Panc1 (cell line): Measurements from ENCODE around the gene ATP11A. TPM values are rescaled to one million over a fixed set of nuclear protein-coding genes. Genes with fewer than 3 reads are reported as not detected.

Source experiments
- ATAC-seq: fragments of 200-7000 bp; cut with Tn5 transposase; 2 replicates; pipeline ENCODE4 v1.9.1; 2020; ENCODE audit warnings: mild to moderate bottlenecking, moderate library complexity
- BruUV-seq: library from RNA; stranded (reverse); fragments of 400-500 nt; replicated peaks from 2 replicates; lab custom pipeline; 2021; lab: Mats Ljungman, UMichigan
- CTCF ChIA-PET: fragments of 300-600 bp; sonication (Branson Sonifier 250); formaldehyde crosslinking; loops from one replicate; lab custom pipeline; 2022; ENCODE audit warnings: antibody characterized with exemption; lab: Charles Lee
- POLR2A ChIA-PET: fragments of 300-600 bp; sonication (Branson Sonifier 250); formaldehyde crosslinking; loops from one replicate; lab custom pipeline; 2022; ENCODE audit warnings: antibody characterized with exemption; lab: Charles Lee
- DNase-seq: peaks from one replicate; pipeline ENCODE4 v3.0.0-alpha.2; 2010; ENCODE audit warnings: low read depth, low spot score
- H3K27ac ChIP-seq: 2 replicates; pipeline ENCODE4 v1.5.1; 2011; ENCODE audit warnings: mild to moderate bottlenecking, low read length, inconsistent platforms
- H3K27me3 ChIP-seq: fragments of 200-500 bp; sonication (Bioruptor generic); 2 replicates; pipeline ENCODE4 v1.6.0; 2014; ENCODE audit warnings: low read length, inconsistent platforms; ENCODE audit not compliant: control insufficient read depth, insufficient read depth
- H3K36me3 ChIP-seq: fragments of 200-500 bp; sonication (Bioruptor generic); 2 replicates; pipeline ENCODE4 v1.5.1; 2014; ENCODE audit warnings: inconsistent platforms, mild to moderate bottlenecking, low read length, moderate library complexity; ENCODE audit not compliant: control insufficient read depth, insufficient read depth
- H3K4me1 ChIP-seq: 2 replicates; pipeline ENCODE4 v1.5.1; 2011; ENCODE audit warnings: inconsistent platforms, mild to moderate bottlenecking, low read length, moderate library complexity; ENCODE audit not compliant: control insufficient read depth, insufficient read depth
- H3K4me3 ChIP-seq, 2 experiments: 2 replicates each; pipeline ENCODE4 v1.5.1; 2011 to 2012; ENCODE audit warnings: low read depth in 2 of 2, low read length in 2 of 2, mild to moderate bottlenecking in 2 of 2, inconsistent platforms in 1 of 2, moderate library complexity in 1 of 2
- H3K9me3 ChIP-seq: fragments of 200-500 bp; sonication (Bioruptor generic); 2 replicates; pipeline ENCODE4 v1.5.1; 2014; ENCODE audit warnings: low read depth, mild to moderate bottlenecking, inconsistent platforms, low read length, moderate library complexity; ENCODE audit not compliant: control insufficient read depth, insufficient read depth
- POLR2AphosphoS5 ChIP-seq: IDR thresholded peaks from 2 replicates; pipeline ENCODE4 v1.6.1; 2012; ENCODE audit warnings: mild to moderate bottlenecking, low read depth, low read length, moderate library complexity
- REST ChIP-seq, 2 experiments: IDR thresholded peaks; 2 replicates each; pipeline ENCODE4 v1.6.1; 2011 to 2012; ENCODE audit warnings: low read depth in 2 of 2, control low read depth in 1 of 2, low read length in 1 of 2, mild to moderate bottlenecking in 1 of 2, moderate library complexity in 1 of 2; ENCODE audit not compliant: insufficient read depth in 1 of 2
- SIN3A ChIP-seq: IDR thresholded peaks from 2 replicates; pipeline ENCODE4 v1.6.1; 2012; ENCODE audit warnings: low read depth, mild to moderate bottlenecking, low read length, moderate library complexity, borderline replicate concordance; ENCODE audit not compliant: insufficient read depth
- TCF7L2 ChIP-seq: IDR thresholded peaks from 2 replicates; pipeline ENCODE4 v1.6.1; 2011; ENCODE audit warnings: mild to moderate bottlenecking, low read depth, low read length, inconsistent platforms
- in situ Hi-C: cut with HindIII; loops from 2 replicates; pipeline ENCODE4 v1.10.0; 2016; ENCODE audit warnings: low sequenced_read_pairs, low pct_unique_long_range_greater_than_20kb
- intact Hi-C: fragments of 100-400 bp; cut with micrococcal nuclease; formaldehyde crosslinking; loops from one replicate; pipeline ENCODE4 v1.10.0; 2022; ENCODE audit not compliant: unreplicated experiment
- total RNA-seq: library from RNA; stranded (reverse); gene quantifications from one replicate; pipeline ENCODE4 v1.2.1, GENCODE V29; 2021; ENCODE audit not compliant: unreplicated experiment
- TF ChIP-seq, protein P1 (sequence below): fragments of 450-650 bp; IDR thresholded peaks from 2 replicates; pipeline ENCODE4 v1.5.1; 2017; ENCODE audit warnings: mild to moderate bottlenecking

ATP11A gene
- total RNA-seq, 1 experiment from 2014 or later: 85.8 TPM

DNA sequence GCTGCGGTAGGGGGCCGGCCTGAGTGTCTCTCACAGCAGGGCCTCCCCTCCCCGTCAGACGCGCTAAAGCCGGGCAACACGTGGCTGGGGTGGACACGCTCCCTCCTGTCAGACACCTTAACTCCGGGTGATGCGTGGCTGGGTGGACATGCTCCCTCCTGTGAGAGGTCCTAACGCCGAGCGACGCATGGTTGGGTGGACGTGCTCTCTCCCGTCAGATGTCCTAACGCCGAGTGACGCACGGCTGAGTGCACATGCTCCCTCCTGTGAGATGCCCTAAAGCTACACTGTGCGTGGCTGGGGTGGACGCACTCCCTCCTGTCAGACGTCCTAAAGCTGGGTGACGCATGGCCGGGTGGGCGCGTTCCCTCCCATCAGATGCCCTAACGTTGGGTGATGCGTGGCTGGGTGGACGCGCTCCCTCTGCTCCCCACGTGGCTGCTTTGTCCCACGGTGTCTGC lies 153.1 kb downstream of the ATP11A start:
- TF ChIP-seq SIN3A (no peak), TCF7L2 (no peak), POLR2AphosphoS5 (no peak), REST (IDR thresholded peaks at IDR 0.05; ENCODE audit: insufficient read depth in 1 of 2, low read depth in 2 of 2, low read length in 1 of 2) (no peak)
- TF ChIP-seq, protein P1, sequence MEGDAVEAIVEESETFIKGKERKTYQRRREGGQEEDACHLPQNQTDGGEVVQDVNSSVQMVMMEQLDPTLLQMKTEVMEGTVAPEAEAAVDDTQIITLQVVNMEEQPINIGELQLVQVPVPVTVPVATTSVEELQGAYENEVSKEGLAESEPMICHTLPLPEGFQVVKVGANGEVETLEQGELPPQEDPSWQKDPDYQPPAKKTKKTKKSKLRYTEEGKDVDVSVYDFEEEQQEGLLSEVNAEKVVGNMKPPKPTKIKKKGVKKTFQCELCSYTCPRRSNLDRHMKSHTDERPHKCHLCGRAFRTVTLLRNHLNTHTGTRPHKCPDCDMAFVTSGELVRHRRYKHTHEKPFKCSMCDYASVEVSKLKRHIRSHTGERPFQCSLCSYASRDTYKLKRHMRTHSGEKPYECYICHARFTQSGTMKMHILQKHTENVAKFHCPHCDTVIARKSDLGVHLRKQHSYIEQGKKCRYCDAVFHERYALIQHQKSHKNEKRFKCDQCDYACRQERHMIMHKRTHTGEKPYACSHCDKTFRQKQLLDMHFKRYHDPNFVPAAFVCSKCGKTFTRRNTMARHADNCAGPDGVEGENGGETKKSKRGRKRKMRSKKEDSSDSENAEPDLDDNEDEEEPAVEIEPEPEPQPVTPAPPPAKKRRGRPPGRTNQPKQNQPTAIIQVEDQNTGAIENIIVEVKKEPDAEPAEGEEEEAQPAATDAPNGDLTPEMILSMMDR: no peak
- Histone ChIP-seq H3K4me1 (no peaks in the 10 kb centered on the region), H3K36me3 (no peaks in the 10 kb centered on the region), H3K27me3 (no peaks in the 10 kb centered on the region), H3K4me3 (no peak overlapping the region), H3K27ac (no peak overlapping the region), H3K9me3 (no peaks in the 10 kb centered on the region)
- no peak for ATAC-seq
- intact Hi-C loops: no loop called here
- ChIA-PET POLR2A (no interaction called here), CTCF (no interaction called here)
- BruUV-seq: no TSS peak
- DNase-seq: no peak
- in situ Hi-C loops: no loop called here

DNA sequence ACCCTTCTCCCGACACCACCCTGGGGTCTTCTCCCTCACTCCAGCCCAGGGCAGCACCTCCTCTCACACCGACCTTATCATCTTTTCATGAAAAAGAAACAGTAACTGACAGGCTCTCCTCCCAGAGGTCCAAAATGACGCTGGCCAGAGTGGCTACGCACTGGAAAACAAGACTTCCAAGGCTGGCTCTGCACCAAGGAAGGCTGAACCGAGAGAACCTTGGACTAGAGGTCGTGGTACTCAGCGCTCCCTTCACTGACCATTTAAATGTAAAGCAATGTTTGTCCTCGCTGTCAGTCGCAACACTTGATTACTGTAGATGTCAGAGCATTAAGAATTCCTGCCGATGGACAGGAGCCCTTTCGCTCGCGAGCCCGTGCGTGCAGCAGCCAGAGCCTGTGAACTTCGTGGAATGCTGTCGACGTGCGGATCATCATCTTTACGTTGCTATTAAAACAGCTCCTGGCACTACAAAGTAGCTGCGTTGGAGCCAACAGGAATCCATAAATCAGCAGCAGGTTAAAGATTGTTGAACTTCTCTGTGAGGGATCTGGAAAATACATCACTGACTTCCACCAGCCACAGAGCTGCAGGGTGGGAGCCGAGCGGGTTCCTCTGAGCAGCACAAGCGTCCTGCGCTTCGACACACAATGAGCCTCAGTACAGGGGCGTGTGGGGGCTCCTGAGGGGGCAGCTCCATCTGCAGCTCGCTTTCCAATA lies 153.7 kb downstream of the ATP11A start:
- no peak for TF ChIP-seq TCF7L2
- TF ChIP-seq POLR2AphosphoS5: no peak
- no peak for TF ChIP-seq REST (IDR thresholded peaks at IDR 0.05; ENCODE audit: insufficient read depth in 1 of 2, low read depth in 2 of 2, low read length in 1 of 2)
- TF ChIP-seq SIN3A: no peak
- TF ChIP-seq, protein P1: no peak
- no peak for ATAC-seq
- no TSS peak for BruUV-seq
- Histone ChIP-seq H3K36me3 (no peaks in the 10 kb centered on the region), H3K4me1 (no peaks in the 10 kb centered on the region), H3K4me3 (no peak overlapping the region), H3K27me3 (no peaks in the 10 kb centered on the region), H3K9me3 (no peaks in the 10 kb centered on the region), H3K27ac (no peak overlapping the region)
- POLR2A ChIA-PET: no interaction called here
- intact Hi-C loops (no loop called here), in situ Hi-C loops (no loop called here)
- DNase-seq: no peak
- CTCF ChIA-PET: no interaction called here
